Activated CD8-positive, alpha-beta memory T cell treated with anti-CD3 and anti-CD28 coated beads, Interleukin-2, amount 50 U/mL, for 1 hour (primary cell): ENCODE measurements around the gene G6PD.
"Not testable (repeated sequence)": the region's sequence is repeated elsewhere in the genome, so short reads cannot be mapped to it uniquely, and the experiment has no call there.

ENCODE experiments used
- DNase-seq: peaks from one replicate; pipeline ENCODE4 v3.0.0-alpha.2; 2020; ENCODE audit errors: extremely low read depth

Gene G6PD

DNA sequence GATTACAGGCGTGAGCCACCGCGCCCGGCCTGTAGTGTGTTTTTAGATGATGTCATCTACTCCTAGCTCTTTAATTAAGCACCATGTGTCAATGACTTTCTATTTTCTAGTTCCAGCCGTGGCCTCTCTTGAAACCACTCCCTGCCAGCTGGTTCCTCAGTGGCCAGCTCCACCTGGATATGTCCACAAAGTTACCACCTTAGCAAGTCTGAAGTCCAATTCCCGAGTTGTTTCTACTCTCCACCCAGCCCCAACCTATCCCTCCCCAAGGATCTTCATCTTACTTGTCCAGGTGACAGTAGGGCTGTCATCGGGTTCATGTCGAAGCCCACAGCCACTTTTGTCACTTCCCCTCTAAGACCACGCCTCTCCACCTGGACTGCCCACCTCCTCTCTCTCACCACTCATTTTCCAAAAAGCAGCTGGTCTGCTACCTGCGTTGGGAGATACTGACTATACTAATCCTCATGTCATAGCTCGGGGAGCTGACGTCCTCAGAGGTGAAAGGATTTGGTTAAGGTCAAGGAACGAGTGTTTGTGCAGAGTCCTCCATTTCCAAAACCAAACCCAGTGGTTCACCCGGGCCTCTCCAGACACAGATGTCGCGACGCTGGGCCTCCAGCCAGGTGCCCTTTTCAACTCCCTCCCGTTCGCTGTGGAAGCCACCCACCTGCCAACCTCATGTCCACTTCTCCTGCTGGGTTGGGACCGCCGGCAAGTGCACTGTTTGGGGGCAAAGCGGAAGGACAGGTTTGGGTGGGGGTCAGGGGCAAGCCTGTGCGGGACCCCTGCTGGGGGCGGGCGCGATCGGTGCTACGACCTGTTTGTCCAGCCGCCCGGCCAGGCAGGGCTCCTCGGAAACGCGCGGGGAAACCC, 31.3 kb downstream of the G6PD start:
- DNase-seq: no peak

DNA sequence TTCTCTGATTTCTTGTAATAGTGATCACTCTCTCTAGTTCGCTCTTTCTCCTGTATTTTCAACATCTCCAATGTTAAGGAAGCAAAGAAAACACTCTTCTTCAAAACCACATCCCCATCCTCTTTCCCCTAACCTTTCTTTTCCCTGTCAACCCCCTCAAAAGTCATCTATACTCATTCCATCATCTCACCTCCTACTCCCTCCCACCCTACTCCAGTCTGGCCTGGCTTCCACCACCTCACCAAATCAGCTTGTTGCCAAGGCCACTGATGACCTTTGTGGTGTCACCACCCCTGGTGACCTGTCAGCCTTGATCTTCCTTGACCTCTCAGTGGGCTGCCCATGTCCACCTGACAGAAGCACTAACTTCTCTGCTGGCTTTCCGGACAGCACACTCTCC, 32.9 kb downstream of the G6PD start:
- no peak for DNase-seq

DNA sequence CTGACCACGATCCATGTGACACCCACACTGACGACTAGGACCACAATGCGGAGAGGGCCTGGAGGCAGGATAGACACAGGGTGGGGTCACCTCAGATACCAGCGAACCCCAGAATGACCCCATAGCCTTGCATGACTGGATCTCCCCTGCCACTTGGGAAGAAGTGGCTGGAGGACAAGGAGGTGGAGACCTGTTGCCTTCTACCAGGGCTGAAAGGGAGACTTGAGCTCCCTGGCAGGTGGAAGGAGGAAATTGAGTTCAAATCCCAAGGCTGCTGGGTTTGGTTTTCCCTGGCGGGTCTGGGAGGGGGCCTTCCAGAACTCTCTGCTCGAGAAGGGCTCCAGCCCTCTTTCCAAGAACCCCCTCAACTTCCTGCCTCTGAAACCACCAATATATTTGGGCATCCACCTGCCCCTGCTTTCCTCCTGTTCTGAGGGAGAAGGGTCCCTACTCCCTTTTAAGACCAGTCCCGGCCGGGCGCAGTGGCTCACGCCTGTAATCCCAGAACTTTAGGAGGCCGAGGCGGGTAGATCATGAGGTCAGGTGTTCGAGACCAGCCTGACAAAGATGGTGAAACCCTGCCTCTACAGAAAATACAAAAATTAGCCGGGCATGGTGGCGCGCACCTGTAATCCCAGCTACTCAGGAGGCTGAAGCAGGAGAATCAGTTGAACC, 33.6 kb downstream of the G6PD start:
- no peak for DNase-seq

DNA sequence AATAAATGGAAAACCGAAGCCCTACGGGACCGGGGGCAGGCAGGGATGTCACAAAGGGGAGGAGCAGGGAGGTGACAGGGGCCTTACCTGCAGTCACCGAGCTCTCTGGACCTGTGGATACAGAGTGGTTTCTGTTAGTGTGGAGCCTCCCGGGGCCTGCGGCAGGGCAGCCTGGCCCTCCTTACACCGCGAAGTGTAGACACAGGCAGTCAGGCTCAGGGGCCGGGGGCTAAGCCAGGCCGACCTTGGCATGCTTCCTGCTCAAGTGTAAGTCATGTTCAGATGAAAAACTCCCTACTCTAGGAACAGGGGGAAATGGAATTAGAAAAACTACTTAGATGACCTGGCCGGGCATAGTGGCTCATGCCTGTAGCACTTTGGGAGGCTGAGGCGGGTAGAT, 34.9 kb downstream of the G6PD start:
- no peak for DNase-seq

DNA sequence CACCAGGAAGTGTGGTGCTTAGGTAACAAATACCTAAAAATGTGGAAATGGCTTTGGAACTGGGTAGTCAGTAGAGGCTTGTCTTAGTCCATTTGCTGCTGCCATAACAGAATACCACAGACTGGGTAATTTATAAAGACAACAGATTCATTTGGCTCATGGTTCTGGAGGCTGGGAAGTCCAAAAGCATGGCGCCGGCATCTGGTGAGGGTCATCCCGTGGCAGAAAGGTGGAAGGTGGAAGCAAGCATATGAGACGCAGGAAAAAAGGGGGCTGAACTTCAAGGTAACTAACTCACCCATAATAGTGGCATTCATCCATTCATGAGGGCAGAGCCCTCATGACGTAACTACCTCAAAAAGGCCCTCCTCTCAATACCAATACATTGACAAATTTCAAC, 37.2 kb downstream of the G6PD start:
- no peak for DNase-seq

DNA sequence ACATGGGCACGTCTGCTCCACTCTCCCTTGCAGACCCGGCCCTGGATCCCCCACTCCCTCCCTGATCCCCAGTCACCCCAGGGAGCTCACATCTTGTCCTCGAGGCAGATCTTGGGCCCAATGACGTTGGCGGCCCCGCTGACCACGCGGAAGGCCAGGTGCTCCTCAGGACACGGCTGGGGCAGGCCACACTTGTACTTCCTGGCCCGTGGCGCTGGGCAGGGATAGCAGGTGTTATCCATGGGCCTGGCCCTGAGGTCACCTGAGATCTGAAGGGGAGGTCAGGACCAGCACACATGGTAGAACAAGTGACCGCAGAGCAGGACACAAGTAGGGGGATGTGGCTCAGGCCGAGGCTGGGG, 38.3 kb downstream of the G6PD start:
- DNase-seq: no peak

DNA sequence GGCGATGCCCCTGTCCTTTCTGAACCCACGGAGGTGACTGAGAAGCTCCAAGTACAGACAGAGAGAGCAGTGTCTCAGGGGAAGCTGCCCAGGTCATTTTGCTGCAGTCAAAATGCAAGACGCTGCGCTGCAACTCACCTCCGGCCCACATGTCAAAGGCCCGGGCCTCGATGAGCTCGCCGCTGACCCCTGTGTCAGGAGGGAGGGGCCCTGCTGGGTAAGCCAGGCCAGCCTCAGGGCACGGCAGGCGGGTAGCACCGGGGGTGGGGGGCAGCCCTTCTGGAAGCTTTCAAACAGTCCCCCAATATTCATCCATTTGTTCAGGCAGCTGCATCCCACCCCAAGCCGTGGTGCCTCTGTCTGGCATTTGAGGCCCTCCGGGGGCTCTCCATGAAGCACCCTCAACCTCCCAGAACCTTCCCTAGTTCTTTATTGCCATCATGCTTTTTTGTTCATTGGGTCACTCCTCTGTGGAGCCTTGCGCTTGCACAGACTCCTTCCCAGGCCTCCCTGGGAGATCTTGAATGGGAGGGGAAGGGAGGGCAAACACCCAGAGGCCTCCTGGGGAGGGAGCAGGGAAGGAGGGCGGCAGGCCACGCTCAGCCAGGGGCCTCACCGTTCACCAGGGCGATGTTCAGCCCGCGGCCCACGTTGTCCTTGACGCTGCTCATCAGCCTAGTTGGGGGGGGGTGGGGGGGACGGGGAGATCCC, 38.8 kb downstream of the G6PD start:
- no peak for DNase-seq

DNA sequence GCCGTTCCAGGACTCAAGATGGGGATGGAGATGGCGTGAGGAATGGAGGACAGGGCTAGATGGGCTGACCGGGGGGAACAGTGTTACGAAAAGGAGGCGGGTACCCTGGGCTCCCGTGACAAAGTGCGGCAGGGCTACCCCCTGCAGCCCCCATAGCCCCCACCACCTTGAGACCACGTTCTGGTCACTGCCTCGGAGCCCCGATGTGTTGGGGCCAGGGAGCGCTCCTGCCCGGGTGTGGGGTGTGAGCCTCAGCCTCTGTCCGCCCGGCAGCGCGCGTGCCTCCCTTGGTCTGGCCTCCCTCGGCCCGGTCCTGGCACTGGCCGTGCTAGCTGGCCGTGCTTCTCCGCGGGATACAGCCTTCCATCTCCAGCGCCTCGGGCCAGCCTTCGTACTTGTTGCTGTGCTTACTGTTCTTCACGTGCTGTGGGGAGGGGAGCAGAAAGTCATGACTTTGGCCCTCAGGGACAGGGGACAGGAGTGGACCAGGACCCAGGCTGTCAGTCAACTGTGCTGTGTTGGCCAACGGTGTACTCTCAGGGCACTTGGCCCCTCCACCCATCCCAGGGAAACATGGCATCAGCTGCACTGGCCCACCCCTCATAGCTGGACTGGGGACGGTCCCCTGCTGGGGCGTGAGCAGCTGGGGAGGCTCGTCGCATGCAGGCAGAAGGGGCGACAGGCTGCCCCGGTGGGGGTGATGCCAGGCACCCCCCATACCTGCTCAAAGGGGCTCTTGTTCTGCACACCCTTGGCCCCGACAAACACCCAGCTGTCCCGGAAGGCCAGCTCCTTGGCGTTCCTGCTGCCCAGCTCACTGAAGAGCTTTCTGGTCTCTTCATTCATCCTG, 39.9 kb downstream of the G6PD start:
- DNase-seq: no peak

DNA sequence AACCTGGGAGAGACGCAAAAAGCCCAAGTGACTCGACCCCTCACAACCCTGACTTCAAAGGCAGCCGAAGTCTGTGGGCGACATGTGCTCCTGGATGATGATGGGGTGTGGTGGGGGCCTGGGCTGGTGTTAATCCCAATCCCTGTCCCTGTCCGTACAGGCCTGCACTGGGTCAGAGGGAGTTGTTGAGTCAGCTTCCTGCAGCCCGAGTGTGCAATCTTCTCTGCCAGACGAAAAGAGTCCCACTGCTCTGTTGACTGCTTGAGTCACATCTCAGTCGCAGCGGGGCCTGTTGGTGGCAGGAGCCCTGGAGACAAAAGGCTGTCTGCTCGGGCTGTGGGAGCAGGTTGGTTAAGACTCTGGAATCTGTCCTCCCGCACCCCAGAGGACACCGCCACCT, 40.9 kb downstream of the G6PD start:
- no peak for DNase-seq

DNA sequence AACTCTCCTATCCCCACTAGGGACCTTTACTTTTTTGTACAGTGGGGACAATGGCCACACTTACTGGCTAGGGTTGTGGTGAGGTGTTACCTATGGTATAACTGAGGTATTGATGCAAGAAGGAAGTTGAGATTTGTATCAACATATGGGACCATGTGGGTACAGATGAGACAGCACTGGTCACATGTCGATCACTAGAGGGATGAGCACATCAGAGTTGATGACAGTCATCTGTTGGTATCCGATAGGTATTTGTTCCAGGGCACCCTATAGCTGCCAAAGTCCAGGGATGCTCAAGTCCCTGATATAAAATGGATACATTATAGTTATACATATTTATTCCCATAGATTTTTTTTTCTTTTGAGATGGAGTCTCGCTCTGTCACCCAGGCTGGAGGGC, 43.7 kb downstream of the G6PD start:
- DNase-seq: no peak

DNA sequence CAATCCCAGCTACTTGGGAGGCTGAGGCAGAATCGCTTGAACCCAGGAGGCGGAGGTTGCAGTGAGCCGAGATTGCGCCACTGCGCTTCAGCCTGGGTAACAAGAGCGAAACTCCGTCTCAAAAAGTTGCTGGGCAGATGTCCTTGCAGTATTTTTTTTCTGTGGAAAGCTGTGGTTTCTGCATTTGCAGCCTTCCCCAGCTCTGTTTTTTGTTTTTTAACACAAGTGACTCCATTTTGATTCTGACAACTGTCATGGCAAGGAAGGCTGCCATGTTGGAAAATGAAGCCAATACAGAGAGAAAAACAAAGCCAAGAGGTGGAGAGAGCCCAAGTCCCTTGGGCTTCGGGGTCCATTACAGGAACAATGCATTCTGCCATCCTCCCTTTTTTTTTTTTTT, 44.5 kb downstream of the G6PD start:
- DNase-seq: no peak

DNA sequence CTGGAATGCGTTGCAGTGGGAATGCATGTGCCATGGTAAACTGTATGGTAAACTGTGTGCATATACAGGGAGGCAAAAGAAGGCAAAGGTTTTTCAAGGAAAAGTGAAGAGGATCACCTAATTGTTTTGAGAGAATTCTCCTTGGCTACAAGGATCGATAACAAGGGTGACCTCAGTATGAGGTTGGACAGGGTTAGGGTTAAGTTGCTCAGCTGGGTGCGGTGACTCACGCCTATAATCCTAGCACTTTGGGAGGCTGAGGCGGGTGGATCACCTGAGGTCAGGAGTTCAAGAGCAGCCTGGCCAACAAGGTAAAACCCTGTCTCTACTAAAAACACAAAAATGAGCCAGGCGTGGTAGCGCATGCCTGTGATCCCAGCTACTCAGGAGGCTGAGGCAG, 45.2 kb downstream of the G6PD start:
- DNase-seq: not testable (repeated sequence)

DNA sequence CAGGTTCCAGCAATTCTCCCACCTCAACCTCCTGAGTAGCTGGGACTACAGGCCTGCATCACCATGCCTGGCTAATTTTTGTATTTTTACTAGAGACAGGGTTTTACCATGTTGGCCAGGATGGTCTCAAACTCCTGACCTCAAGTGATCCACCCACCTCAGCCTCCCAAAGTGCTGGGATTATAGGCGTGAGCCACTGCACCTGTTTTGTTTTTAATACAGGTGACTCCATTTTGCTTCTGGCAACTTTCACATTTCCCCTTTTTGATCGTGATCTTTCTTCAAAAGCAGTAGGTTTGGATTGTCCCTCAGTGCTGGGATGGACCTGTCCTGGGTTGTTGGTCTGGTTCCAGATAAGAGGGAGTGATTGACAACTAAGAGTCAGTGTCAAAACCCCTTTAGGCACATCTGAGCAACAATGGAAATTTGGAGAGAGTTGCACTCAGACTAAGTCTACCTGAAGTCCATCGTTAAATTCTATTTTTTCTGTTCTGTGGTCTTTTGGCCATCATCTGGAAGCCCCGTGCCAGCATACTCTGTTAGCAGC, 50.0 kb downstream of the G6PD start:
- not testable (repeated sequence) for DNase-seq

DNA sequence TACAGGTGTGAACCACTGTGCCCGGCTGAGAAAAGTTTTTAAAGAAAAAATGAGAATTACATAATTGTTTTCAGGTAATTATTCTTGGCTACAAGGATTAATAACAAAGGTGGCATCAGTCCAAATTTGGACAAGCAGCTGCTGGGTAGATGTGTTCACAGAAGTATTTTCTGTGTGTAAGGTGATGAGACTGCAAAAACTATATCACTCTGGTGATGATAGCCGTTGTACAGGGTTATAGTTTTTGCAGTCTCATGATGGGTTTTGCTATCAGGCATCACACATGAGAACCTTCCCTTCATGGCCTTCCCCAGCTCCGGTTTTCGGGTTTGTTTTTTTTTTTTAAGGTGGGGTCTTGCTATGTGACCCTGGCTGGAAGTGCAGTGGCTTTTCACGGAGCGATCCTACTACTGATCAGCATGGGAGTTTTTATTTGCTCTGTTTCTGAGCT, 51.1 kb downstream of the G6PD start:
- no peak for DNase-seq

DNA sequence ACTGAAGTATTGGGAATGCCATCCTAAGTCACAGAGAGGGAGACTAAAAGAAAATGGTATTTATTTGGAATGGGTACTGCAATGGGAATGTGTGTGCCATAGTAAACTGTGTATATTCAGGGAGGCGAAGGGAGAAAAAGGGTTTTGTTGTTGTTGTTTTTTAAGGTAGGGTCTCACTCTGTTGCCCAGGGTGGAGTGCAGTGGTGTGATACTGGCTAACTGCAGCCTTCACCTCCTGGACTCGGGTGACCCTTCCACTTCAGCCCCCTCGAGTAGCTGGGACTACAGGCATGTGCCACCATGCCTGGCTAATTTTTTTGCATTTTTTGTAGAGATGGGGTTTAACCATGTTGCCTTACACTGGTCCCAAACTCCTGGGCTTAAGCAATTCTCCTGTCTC, 51.9 kb downstream of the G6PD start:
- DNase-seq: no peak

DNA sequence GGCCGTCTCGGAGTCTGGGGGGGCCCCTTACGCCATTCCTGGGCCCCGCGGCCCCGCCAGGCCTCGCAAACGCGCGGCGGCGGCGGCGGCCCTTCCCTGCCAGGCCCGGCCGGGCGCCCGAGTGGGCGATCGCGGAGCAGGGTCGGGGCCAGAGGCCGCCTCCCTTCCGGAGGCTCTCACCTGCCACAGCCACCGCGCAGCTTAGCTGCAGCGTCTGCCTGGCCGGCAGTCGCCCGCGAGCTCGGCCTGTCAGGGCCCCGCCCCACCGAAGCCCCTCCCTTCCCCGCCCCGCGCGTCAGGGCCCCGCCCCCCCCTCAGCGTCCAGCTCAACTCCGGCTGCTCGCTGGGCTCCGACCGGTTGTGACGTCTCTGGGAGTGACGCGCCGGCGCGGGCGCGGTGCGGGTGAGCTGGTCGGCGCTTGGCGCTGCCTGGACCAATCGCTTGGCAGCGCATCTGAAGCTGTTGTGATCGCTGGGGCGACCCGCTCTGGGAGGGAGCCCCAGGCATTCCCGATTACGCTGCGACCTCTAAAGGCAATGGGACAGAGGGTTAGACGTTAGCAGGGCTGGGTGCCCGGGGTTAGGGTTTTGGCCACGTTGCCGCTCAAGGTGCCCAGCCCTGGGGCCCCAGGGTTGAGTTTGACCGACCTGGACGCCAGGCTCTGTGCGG, 56.1 kb downstream of the G6PD start, which contains the start of gene SLC10A3:
SLC10A3 (minus strand) TSS at position 216 of the 670 bp plus-strand sequence. CDS start 1,689 bp downstream, outside the sequence.
- peak; percentile 67 for DNase-seq

DNA sequence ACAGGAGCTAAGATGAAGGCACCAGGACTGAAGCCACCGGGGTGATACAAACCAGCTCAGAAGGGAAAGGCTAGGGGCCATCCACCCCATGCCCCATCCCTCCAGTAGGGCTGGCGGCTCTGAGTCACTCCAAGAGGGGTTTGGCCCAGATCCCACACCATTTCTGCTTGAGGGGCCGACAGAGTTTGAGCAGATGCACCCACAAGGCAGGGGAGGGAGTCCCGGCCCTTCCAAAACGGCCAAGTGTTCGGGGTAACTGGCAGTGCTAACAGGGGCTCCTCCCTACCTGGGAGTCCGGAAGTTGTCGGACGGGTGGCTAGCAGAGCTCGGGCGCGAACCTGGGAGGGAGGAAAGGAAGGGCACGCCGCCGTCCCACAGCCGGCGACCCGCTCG, 56.6 kb downstream of the G6PD start:
- DNase-seq: no peak

DNA sequence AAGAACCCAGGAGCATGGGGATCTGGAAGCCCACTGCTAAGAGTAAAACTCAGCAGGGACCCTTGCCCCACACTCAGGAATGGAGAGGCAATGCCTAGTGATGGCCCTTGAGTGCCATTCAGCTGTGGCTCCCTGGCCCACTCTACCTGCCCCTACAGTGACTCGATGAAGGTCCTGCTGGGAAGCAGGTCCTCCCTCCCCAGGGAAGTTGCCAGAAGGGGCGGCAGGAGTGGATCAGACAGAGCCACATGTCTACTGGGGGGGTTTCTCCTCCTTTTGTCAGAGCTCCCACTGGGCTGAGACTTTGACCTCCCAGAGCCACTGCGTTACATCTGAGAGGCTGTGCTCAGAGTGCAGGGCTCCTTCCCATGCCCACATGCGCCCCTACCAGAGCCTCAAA, 57.5 kb downstream of the G6PD start:
- DNase-seq: no peak

DNA sequence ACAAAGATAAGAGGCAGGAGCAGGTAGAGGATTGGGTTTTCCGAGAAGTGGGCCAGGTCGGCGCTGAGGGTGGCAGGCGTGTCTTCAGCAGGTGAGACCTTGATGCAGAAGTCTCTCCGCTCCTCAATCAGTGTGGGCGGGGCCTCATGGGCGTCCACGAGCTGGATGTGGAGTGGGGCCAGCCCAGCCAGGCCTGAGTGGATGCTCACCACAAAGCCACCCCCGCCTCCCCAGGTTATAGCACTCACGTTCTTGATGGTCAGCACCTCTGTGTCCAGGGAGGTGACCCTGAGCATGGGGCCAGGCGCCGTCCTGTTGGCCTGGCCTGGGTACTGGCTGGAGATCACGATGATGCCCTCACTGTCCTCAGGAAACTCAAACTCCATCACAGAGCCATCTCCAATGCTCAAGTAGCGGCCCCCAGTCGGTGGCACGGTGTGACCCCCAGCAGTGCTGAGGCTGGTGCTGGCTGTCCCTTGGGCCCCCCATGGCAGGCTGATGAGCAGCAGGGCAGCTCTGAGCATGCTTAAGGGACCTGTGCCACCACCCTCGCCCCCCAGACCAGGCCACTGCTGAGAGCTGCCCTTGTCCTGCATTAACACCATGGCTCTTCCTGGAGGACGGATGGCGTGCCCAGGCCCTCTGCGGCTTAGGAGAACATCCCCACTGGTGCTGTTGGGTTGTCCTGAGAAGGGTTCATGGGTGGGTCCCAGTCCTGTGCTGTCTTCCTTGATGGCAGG, 58.1 kb downstream of the G6PD start:
- no peak for DNase-seq
